Tibial artery (tissue), 4 donors: ENCODE measurements around the gene DNER.
"Not testable (repeated sequence)": the region's sequence is repeated elsewhere in the genome, so short reads cannot be mapped to it uniquely, and the experiment has no call there.

Experiments
- DNase-seq, 2 donors: peaks; one replicate each; pipeline ENCODE4 v3.0.0-alpha.2; 2019
- H3K27ac ChIP-seq, 2 donors: fragments of 200-600 bp; sonication (generic) in 1 of 2; 1 replicate in 1 of 2; 2 replicates in 1 of 2; pipeline ENCODE4 v1.5.1; 2018 to 2019; ENCODE audit warnings: mild to moderate bottlenecking in 1 of 2
- H3K27me3 ChIP-seq, 2 donors: fragments of 200-600 bp; sonication (generic) in 1 of 2; one replicate each; pipeline versions ENCODE4 v1.5.1 to v1.6.0; 2016 to 2019
- H3K36me3 ChIP-seq, 3 donors: fragments of 200-600 bp; sonication (generic) in 2 of 3; one replicate each; pipeline ENCODE4 v1.5.1; 2016 to 2019; ENCODE audit warnings: mild to moderate bottlenecking in 2 of 3
- H3K4me1 ChIP-seq, 4 donors: fragments of 200-600 bp; sonication (generic) in 2 of 4; 1 replicate in 3 of 4; 2 replicates in 1 of 4; pipeline ENCODE4 v1.5.1; 2016 to 2019
- H3K4me3 ChIP-seq, 2 donors: fragments of 200-600 bp; sonication (generic) in 1 of 2; 1 replicate in 1 of 2; 2 replicates in 1 of 2; pipeline ENCODE4 v1.5.1; 2018 to 2019; ENCODE audit warnings: mild to moderate bottlenecking in 2 of 2
- H3K9me3 ChIP-seq, 3 donors: fragments of 200-600 bp; sonication (generic) in 1 of 3; one replicate each; pipeline ENCODE4 v1.5.1; 2016 to 2019
- CTCF ChIP-seq, 2 experiments: fragments of 200-600 bp in 1 of 2; fragments of 450-650 bp in 1 of 2; IDR thresholded peaks; one replicate each; pipeline ENCODE4 v1.5.1; 2017 to 2019; ENCODE audit warnings: antibody characterized with exemption in 2 of 2, mild to moderate bottlenecking in 1 of 2, moderate library complexity in 1 of 2
- intact Hi-C: fragments of 100-400 bp; cut with DNase I; formaldehyde crosslinking; loops from one replicate; pipeline ENCODE4 v1.15.0; 2023; ENCODE audit warnings: low total_unique reads

DNER gene

DNA sequence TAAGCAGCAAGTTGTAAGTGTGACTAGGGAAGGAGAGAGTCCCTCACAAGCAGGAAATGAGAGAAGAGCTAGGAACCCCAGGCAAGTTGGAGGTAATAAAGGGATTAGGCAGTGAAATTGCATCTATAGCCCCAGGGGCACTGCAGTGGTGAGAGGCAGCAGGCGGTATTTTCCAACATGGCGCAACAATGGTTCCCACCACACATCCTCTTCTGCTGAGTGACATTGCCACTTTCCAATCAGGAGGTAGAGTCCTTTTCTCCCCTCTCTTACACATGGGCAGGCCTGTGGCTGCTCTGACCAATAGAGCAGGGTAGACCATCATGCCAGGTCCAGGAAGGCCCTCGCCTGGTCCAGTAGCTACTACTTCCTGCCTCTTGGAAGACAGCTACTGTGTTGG, 86.6 kb downstream of the DNER start:
- Histone ChIP-seq H3K4me3 (no peak overlapping the region), H3K4me1 (no peaks in the 10 kb centered on the region), H3K36me3 (no peaks in the 10 kb centered on the region), H3K27me3 (peaks cover 0 to 3% of the 10 kb centered on the region in 2 donors), H3K27ac (no peak overlapping the region), H3K9me3 (no peaks in the 10 kb centered on the region)
- intact Hi-C loops, result no loop called here
- no peak for DNase-seq
- no peak for TF ChIP-seq CTCF (IDR thresholded peaks at IDR 0.05)

DNA sequence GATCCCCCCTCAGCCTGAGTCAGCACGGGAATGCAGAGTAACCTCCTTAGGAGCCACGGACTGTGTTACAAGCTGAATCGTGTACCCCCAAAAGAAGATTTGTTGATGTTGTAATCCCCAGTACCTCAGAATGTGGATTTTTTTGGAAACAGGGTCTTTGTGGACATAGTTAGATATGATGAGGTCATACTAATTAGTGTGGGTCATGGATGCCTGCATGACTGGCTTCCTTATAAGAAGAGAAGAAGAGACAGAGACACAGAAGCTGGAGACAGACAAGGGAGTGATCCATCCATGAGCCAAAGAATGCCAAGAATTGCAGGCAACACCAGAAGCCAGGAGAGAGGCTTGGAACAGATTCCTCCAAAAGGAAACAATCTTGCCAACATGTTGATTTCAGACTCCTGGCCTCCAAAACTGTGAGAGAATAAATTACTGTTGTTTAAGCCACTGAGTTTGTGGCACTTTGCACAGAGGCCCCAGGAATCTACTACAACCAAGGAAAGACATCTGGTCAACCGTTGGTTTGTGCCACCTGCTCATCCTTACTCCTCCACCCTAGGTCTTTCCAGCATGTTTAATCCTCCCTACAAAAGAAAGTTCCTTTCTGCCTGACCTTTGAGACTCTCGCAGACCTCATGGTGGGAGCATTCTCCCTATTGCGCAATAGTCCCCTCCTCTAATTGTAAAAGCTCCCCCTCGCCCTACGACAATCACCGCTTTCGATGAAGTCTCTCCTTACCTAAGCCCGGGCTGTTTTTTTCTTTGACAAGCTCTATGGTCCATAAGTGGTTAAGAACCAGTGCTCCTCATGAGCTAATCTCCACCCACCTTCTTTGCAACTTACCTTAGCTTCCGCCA, 91.6 kb downstream of the DNER start:
- H3K4me3 ChIP-seq, result no peak overlapping the region
- H3K4me1 ChIP-seq, result no peaks in the 10 kb centered on the region
- no peak overlapping the region for H3K27ac ChIP-seq
- no peak for TF ChIP-seq CTCF (IDR thresholded peaks at IDR 0.05)
- intact Hi-C loops, result no loop called here
- no peak for DNase-seq
- H3K9me3 ChIP-seq, result no peaks in the 10 kb centered on the region
- H3K27me3 ChIP-seq, result peaks cover 0 to 2% of the 10 kb centered on the region in 2 donors
- no peaks in the 10 kb centered on the region for H3K36me3 ChIP-seq

DNA sequence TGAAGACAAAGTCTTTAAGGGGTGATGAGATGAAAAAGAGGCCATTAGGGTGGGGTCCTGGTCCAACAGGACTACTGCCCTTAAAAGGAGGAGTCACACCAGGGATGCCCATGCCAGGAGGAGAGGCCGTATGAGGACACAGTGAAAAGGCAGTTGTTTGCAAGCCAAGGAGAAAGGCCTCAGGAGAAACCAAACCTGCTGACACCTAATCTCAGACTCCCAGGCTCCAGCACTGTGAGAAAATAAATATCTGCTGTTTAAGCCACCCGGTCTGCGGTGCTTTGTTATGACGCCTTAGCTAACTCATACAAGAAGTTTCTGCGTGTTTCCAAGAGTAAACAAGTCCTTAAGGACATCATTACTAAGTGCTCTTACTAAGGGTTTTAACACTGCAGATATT, 93.6 kb downstream of the DNER start:
- TF ChIP-seq CTCF (IDR thresholded peaks at IDR 0.05), result no peak
- no peak for DNase-seq

GRCh38 chr2:229620289-229620688, 94.1 kb downstream of the DNER start:
- Histone ChIP-seq H3K27me3 (no peaks in the 10 kb centered on the region), H3K9me3 (no peaks in the 10 kb centered on the region), H3K4me1 (no peaks in the 10 kb centered on the region), H3K4me3 (no peak overlapping the region), H3K27ac (no peak overlapping the region), H3K36me3 (no peaks in the 10 kb centered on the region)
- DNase-seq, result no peak
- no peak for TF ChIP-seq CTCF (IDR thresholded peaks at IDR 0.05)
- intact Hi-C loops, result no loop called here

More for the DNA sequence above, 93.6 kb downstream of the DNER start:
- no peak overlapping the region for H3K27ac ChIP-seq
- no peak overlapping the region for H3K4me3 ChIP-seq
- H3K27me3 ChIP-seq, result no peaks in the 10 kb centered on the region
- intact Hi-C loops, result no loop called here
- no peaks in the 10 kb centered on the region for H3K36me3 ChIP-seq
- H3K9me3 ChIP-seq, result no peaks in the 10 kb centered on the region
- no peaks in the 10 kb centered on the region for H3K4me1 ChIP-seq

- intact Hi-C loops, result no loop called here
- Histone ChIP-seq H3K27me3 (no peaks in the 10 kb centered on the region), H3K36me3 (no peaks in the 10 kb centered on the region), H3K9me3 (no peaks in the 10 kb centered on the region), H3K4me1 (no peaks in the 10 kb centered on the region), H3K4me3 (no peak overlapping the region), H3K27ac (no peak overlapping the region)
- DNase-seq, result no peak
- no peak for TF ChIP-seq CTCF (IDR thresholded peaks at IDR 0.05)
These were observed 97.9 kb downstream of the DNER start for GRCh38 chr2:229616433-229616832.

DNA sequence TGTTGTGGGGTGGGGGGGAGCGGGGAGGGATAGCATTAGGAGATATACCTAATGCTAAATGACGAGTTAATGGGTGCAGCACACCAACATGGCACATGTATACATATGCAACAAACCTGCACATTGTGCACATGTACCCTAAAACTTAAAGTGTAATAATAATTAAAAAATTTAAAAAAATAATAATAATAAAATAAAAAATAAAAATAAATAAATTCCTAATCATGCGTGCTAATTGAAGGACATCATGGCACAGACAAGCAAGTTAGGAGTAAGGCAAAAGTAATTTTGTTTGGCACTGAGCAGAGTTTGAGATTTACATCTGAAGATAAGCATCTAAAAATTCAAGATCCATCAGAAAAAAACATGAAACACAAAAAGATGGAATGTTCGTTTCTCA, 100.3 kb downstream of the DNER start:
- H3K9me3 ChIP-seq, H3K27me3 ChIP-seq, H3K36me3 ChIP-seq, intact Hi-C loops, H3K4me1 ChIP-seq, H3K27ac ChIP-seq, DNase-seq, H3K4me3 ChIP-seq: not testable (repeated sequence)
